ENCODE data around the gene KRT23. TPM values are rescaled to one million over a fixed set of nuclear protein-coding genes. Genes with fewer than 3 reads are reported as not detected.
A peak's percentile ranks its signal among the peaks of the same experiment; 100 is the strongest.
"Not testable (repeated sequence)": the region's sequence is repeated elsewhere in the genome, so short reads cannot be mapped to it uniquely, and the experiment has no call there.

Gene KRT23
- total RNA-seq, 2 donors from 2014 or later, result not detected

DNA sequence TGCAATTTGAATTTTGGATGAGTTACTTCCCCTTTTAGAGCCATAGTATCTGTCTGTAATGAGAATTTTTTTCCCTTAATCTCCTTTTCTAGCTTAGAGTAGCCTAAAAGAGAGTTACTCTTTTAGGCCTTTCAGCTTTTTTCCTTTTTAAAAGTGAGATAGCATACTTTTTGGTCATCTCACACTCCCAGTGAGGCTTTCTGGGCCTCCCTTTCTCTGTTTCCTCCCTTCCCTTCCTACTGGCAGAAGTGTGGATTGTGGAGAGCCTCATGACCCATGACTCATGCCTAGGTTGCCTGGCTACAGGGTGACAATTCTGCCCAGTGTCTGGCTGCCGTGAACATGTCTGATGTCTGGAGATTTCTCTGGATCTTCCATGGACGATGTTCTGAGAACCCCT is 15.2 kb downstream of the KRT23 start:
- H3K27me3 Mint-ChIP-seq (ENCODE audit: insufficient read depth), result peaks cover 7% of the 10 kb centered on the region

DNA sequence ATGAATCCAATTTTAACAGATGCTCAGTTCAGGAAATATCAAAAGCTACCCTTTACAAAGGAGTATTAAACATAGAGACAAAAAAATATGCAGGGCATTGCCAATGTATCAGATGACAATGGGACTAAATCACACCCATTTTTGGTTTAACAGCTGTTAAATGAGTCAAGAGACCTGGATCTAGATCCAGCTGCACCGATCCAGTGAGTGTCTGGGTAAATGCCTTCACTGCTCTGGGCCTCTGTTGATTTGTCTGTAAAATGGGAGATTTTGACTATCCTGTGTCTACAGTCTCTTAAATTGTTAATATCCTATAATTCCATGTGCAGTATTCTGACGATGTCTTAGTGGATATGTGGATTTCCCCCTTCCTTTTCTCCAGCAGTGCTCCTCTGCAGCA is 16.4 kb downstream of the KRT23 start:
- no peak for TF ChIP-seq CTCF (conservative IDR thresholded peaks at IDR 0.05)
- Mint-ChIP-seq H3K27ac (no peak overlapping the region), H3K9me3 (no peaks in the 10 kb centered on the region), H3K36me3 (ENCODE audit: low read depth) (no peaks in the 10 kb centered on the region), H3K4me1 (peaks cover 9% of the 10 kb centered on the region), H3K4me3 (no peak overlapping the region), H3K27me3 (ENCODE audit: insufficient read depth) (no peaks in the 10 kb centered on the region)
- H3K27me3 ChIP-seq (ENCODE audit: control insufficient read depth, insufficient read depth, low read length, poor library complexity, severe bottlenecking), result no peaks in the 10 kb centered on the region
- H3K4me1 ChIP-seq (ENCODE audit: control insufficient read depth, insufficient read depth, low read length), result no peaks in the 10 kb centered on the region
- no peak for DNase-seq
- no peaks in the 10 kb centered on the region for H3K9me3 ChIP-seq (ENCODE audit: control insufficient read depth, low read length)
- H3K36me3 ChIP-seq (ENCODE audit: control insufficient read depth, insufficient read depth, low read length), result no peaks in the 10 kb centered on the region
- H3K27ac ChIP-seq (ENCODE audit: low read depth, low read length), result no peak overlapping the region
- no peak overlapping the region for H3K4me3 ChIP-seq (ENCODE audit: low read length)
- H3K9ac ChIP-seq (ENCODE audit: extremely low read depth, low read length, poor library complexity, severe bottlenecking), result no peak overlapping the region
- 92 to 100% methylated on average over 1 to 2 of the region's 2 CpGs for WGBS, 2 experiments (ENCODE audit: insufficient coverage in 1 of 2, insufficient read length in 1 of 2)

More for the DNA sequence above, 15.2 kb downstream of the KRT23 start:
- no peak overlapping the region for H3K27ac ChIP-seq (ENCODE audit: low read depth, low read length)
- no peaks in the 10 kb centered on the region for H3K36me3 ChIP-seq (ENCODE audit: control insufficient read depth, insufficient read depth, low read length)
- peaks cover 9% of the 10 kb centered on the region for H3K27me3 ChIP-seq (ENCODE audit: control insufficient read depth, insufficient read depth, low read length, poor library complexity, severe bottlenecking)
- Mint-ChIP-seq H3K9me3 (no peaks in the 10 kb centered on the region), H3K36me3 (ENCODE audit: low read depth) (no peaks in the 10 kb centered on the region), H3K4me1 (peaks cover 14% of the 10 kb centered on the region), H3K27ac (peak overlapping the region; percentile 7), H3K4me3 (no peak overlapping the region)
- H3K9me3 ChIP-seq (ENCODE audit: control insufficient read depth, low read length), result no peaks in the 10 kb centered on the region
- peak; percentile 71 for DNase-seq
- TF ChIP-seq CTCF (conservative IDR thresholded peaks at IDR 0.05), result no peak
- H3K4me3 ChIP-seq (ENCODE audit: low read length), result no peak overlapping the region
- H3K4me1 ChIP-seq (ENCODE audit: control insufficient read depth, insufficient read depth, low read length), result no peaks in the 10 kb centered on the region
- 65 to 80% methylated on average over 2 of the region's 2 CpGs for WGBS, 2 experiments (ENCODE audit: insufficient coverage in 1 of 2, insufficient read length in 1 of 2)
- no peak overlapping the region for H3K9ac ChIP-seq (ENCODE audit: extremely low read depth, low read length, poor library complexity, severe bottlenecking)

DNA sequence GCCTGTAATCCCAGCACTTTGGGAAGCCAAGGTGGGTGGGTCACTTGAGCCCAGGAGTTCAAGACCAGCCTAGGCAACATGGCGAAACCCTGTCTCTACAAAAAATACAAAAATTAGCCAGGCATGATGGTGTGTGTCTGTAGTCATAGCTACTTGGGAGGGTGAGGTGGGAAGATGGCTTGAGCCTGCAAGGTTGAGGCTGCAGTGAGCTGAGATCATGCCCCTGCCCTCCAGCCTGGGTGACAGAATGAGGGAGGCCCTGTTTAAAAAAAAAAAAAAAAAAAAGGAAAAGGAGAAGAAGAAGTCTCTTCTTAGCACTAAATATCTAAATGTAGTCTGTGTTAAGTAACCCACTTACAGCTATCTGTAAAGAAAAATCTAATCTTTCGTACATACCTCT is 20.3 kb downstream of the KRT23 start:
- H3K27me3 ChIP-seq (ENCODE audit: control insufficient read depth, insufficient read depth, low read length, poor library complexity, severe bottlenecking); H3K36me3 Mint-ChIP-seq (ENCODE audit: low read depth); H3K9me3 ChIP-seq (ENCODE audit: control insufficient read depth, low read length); H3K27ac Mint-ChIP-seq; H3K27ac ChIP-seq (ENCODE audit: low read depth, low read length); H3K4me3 Mint-ChIP-seq; H3K9ac ChIP-seq (ENCODE audit: extremely low read depth, low read length, poor library complexity, severe bottlenecking); H3K9me3 Mint-ChIP-seq; H3K4me1 ChIP-seq (ENCODE audit: control insufficient read depth, insufficient read depth, low read length); H3K4me1 Mint-ChIP-seq; H3K27me3 Mint-ChIP-seq (ENCODE audit: insufficient read depth); H3K36me3 ChIP-seq (ENCODE audit: control insufficient read depth, insufficient read depth, low read length); H3K4me3 ChIP-seq (ENCODE audit: low read length); DNase-seq: not testable (repeated sequence)
- WGBS, 2 experiments (ENCODE audit: insufficient coverage in 1 of 2, insufficient read length in 1 of 2), result 100% methylated on average over 1 to 2 of the region's 2 CpGs

GRCh38 chr17:40916366-40916765 is 21.1 kb downstream of the KRT23 start:
- no peaks in the 10 kb centered on the region for H3K9me3 Mint-ChIP-seq
- Histone ChIP-seq H3K27me3 (ENCODE audit: control insufficient read depth, insufficient read depth, low read length, poor library complexity, severe bottlenecking) (no peaks in the 10 kb centered on the region), H3K27ac (ENCODE audit: low read depth, low read length) (no peak overlapping the region), H3K9me3 (ENCODE audit: control insufficient read depth, low read length) (no peaks in the 10 kb centered on the region), H3K4me3 (ENCODE audit: low read length) (no peak overlapping the region), H3K9ac (ENCODE audit: extremely low read depth, low read length, poor library complexity, severe bottlenecking) (no peak overlapping the region), H3K4me1 (ENCODE audit: control insufficient read depth, insufficient read depth, low read length) (no peaks in the 10 kb centered on the region), H3K36me3 (ENCODE audit: control insufficient read depth, insufficient read depth, low read length) (no peaks in the 10 kb centered on the region)
- H3K27ac Mint-ChIP-seq, result no peak overlapping the region
- WGBS, 2 experiments (ENCODE audit: insufficient coverage in 1 of 2, insufficient read length in 1 of 2), result 95% methylated on average over 1 of the region's 1 CpG; no CpG with 5 or more reads in 1 of the 2 experiments
- DNase-seq, result no peak
- no peaks in the 10 kb centered on the region for H3K27me3 Mint-ChIP-seq (ENCODE audit: insufficient read depth)
- no peaks in the 10 kb centered on the region for H3K36me3 Mint-ChIP-seq (ENCODE audit: low read depth)
- H3K4me3 Mint-ChIP-seq, result no peak overlapping the region
- TF ChIP-seq CTCF (conservative IDR thresholded peaks at IDR 0.05), result no peak
- no peaks in the 10 kb centered on the region for H3K4me1 Mint-ChIP-seq

Data from endodermal cell (in vitro differentiated cells).